ENCODE measurements around the gene FAM200B. TPM values are rescaled to one million over a fixed set of nuclear protein-coding genes. Genes with fewer than 3 reads are reported as not detected.

The FAM200B gene
- total and polyA plus RNA-seq, 8 donors: 18.7 to 86.1 (median 37.8) TPM

DNA sequence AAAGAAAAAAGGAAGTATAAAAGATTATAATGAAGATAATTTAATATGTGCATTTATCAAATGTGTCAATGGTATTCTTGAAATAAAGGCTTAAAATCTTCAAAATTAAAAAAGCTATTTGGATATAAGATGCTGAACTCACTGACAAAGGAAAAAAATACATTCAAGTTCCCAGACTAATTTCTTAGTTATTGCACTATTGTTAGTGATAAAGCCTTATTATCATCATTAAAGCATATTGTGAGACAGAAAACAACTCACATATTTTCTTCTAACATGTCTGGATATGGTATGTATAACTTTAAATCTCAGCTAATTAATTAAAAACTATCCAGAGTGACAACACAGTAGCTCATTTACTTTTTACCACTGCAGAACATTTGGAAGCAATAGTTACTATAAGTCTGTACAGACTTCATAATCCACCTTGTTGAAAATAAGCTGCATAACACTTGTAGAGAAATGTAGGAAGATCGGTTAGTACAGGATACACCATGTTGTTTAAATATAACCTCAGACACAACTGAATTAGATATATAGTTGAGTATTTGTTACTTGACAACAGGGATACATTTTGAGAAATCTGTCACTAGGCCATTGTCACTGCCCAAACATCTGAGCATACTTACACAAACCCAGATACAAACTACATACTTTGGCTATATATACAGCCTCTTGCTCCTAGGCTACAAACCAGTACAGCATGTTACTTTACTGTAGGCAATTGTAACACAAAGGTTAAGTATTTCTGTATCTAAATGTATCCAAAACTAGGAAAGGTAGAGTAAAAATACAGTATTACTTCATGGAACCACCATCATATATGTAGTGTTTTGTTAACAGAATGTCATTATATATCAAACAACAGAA is 12.8 kb upstream of the FAM200B start:
- Histone ChIP-seq H3K36me3 (no peaks in the 10 kb centered on the region), H3K4me1 (no peaks in the 10 kb centered on the region), H3K9me3 (no peaks in the 10 kb centered on the region), H3K4me3 (no peak overlapping the region), H3K27me3 (no peaks in the 10 kb centered on the region), H3K27ac (no peak overlapping the region)
- no peak for TF ChIP-seq POLR2A (IDR thresholded peaks at IDR 0.05)
- TF ChIP-seq POLR2AphosphoS5 (IDR thresholded peaks at IDR 0.05): no peak
- TF ChIP-seq, protein P1, sequence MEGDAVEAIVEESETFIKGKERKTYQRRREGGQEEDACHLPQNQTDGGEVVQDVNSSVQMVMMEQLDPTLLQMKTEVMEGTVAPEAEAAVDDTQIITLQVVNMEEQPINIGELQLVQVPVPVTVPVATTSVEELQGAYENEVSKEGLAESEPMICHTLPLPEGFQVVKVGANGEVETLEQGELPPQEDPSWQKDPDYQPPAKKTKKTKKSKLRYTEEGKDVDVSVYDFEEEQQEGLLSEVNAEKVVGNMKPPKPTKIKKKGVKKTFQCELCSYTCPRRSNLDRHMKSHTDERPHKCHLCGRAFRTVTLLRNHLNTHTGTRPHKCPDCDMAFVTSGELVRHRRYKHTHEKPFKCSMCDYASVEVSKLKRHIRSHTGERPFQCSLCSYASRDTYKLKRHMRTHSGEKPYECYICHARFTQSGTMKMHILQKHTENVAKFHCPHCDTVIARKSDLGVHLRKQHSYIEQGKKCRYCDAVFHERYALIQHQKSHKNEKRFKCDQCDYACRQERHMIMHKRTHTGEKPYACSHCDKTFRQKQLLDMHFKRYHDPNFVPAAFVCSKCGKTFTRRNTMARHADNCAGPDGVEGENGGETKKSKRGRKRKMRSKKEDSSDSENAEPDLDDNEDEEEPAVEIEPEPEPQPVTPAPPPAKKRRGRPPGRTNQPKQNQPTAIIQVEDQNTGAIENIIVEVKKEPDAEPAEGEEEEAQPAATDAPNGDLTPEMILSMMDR (IDR thresholded peaks at IDR 0.05): no peak
- TF ChIP-seq EP300 (IDR thresholded peaks at IDR 0.05): no peak
- WGBS, 5 donors: 81 to 86% (median 84%) methylated on average over 1 of the region's 1 CpG
- intact Hi-C loops (cut with DNase I; ENCODE audit: low total_unique reads): no loop called here
- DNase-seq: no peak

DNA sequence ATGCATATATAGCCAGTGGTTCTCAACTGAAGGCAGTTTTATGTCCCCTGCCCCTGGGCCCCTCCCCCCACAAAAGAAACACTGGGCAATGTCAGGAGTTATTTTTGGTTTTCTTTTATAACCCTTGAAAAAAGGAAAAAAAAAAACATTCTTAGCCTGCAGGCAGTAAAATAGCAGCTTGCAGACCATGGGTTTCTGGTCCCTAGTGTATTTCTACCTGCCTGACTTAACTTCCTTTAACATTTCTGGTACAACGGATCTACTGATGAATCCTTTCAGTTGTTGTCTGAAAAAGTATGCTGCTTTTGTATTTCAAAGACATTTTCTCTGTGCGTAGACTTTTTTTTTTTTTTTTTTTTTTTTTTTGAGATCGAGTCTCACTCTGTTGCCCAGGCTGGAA is 11.1 kb upstream of the FAM200B start:
- Histone ChIP-seq H3K36me3 (no peaks in the 10 kb centered on the region), H3K4me1 (no peaks in the 10 kb centered on the region), H3K9me3 (no peaks in the 10 kb centered on the region), H3K27ac (no peak overlapping the region), H3K27me3 (no peaks in the 10 kb centered on the region), H3K4me3 (no peak overlapping the region)
- no peak for TF ChIP-seq POLR2AphosphoS5 (IDR thresholded peaks at IDR 0.05)
- TF ChIP-seq EP300 (IDR thresholded peaks at IDR 0.05): no peak
- no peak for TF ChIP-seq POLR2A (IDR thresholded peaks at IDR 0.05)
- TF ChIP-seq, protein P1 (IDR thresholded peaks at IDR 0.05): no peak
- 89 to 95% (median 93%) methylated on average over 2 to 3 of the region's 3 CpGs for WGBS, 5 donors
- DNase-seq: no peak
- intact Hi-C loops (cut with DNase I; ENCODE audit: low total_unique reads): no loop called here

DNA sequence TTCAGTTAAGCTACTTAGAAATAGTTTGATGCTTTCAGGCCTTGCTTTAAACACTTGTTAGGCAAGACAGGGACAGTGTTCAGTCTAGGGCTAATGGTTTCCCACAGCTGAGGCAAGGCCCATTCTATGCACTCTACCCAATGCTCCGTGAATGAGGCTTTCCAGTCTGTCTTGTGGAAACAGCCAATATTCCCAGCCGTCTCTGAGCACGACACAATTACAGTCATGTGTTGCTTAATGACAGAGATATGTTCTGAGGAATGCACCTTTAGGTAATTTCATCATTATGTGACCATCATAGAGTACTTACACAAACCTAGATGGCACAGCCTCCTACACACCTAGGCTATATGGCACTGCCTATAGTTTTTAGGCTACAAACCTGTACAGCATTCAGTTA is 9.5 kb upstream of the FAM200B start:
- Histone ChIP-seq H3K36me3 (no peaks in the 10 kb centered on the region), H3K9me3 (no peaks in the 10 kb centered on the region), H3K4me1 (peaks cover 0 to 3% (median 0%) of the 10 kb centered on the region in 4 donors), H3K27me3 (no peaks in the 10 kb centered on the region), H3K27ac (no peak overlapping the region), H3K4me3 (no peak overlapping the region)
- no peak for DNase-seq
- 96 to 100% (median 98%) methylated on average over 3 of the region's 3 CpGs for WGBS, 5 donors
- TF ChIP-seq POLR2AphosphoS5 (IDR thresholded peaks at IDR 0.05) (no peak), EP300 (IDR thresholded peaks at IDR 0.05) (no peak), POLR2A (IDR thresholded peaks at IDR 0.05) (no peak)
- TF ChIP-seq, protein P1 (IDR thresholded peaks at IDR 0.05): no peak
- intact Hi-C loops (cut with DNase I; ENCODE audit: low total_unique reads): no loop called here

DNA sequence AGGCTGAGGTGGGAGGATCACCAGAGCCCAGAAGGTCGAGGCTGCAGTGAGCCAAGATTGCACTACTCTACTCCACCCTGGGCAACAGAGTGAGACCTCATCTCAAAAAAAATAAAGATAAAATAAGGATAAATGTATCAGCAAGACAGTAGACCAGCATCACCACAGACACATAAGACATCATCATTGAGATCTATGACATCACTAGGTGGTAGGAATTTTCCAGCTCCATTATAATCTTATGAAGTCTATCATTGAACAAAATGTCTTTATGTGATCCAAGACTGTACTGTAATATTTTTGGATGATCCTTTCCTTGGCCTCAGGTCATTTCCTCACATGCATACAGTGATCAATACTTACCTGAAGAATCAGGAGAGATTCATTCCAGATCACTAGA is 8.3 kb upstream of the FAM200B start:
- no peak overlapping the region for H3K4me3 ChIP-seq
- 96 to 100% (median 100%) methylated on average over 1 of the region's 1 CpG for WGBS, 5 donors
- no peaks in the 10 kb centered on the region for H3K27me3 ChIP-seq
- no peak for DNase-seq
- intact Hi-C loops (cut with DNase I; ENCODE audit: low total_unique reads): no loop called here
- TF ChIP-seq POLR2A (IDR thresholded peaks at IDR 0.05): no peak
- no peak for TF ChIP-seq POLR2AphosphoS5 (IDR thresholded peaks at IDR 0.05)
- H3K9me3 ChIP-seq: no peaks in the 10 kb centered on the region
- H3K27ac ChIP-seq: no peak overlapping the region
- H3K36me3 ChIP-seq: no peaks in the 10 kb centered on the region
- H3K4me1 ChIP-seq: peaks cover 0 to 15% (median 0%) of the 10 kb centered on the region in 4 donors

DNA sequence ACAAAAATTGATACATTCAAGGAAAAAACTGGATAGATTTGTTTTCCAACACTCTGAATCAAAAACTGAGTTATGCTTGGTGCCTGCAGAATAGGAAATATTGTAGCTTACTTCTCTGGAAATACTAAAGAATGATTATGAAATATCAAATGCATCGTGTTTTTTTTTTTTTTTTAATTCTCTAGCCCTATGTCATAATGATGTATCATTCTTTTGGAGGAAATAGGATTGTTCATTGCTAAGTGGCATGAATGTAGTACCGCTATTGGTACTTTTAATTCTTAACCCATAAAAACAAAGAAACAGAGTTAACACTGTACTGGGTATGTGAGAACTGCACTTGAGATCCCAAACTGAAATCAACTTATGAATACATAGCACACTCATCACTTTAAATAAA is 7.6 kb upstream of the FAM200B start:
- no peaks in the 10 kb centered on the region for H3K27me3 ChIP-seq
- TF ChIP-seq, protein P1 (IDR thresholded peaks at IDR 0.05): no peak
- no peak for TF ChIP-seq POLR2AphosphoS5 (IDR thresholded peaks at IDR 0.05)
- TF ChIP-seq EP300 (IDR thresholded peaks at IDR 0.05): no peak
- TF ChIP-seq POLR2A (IDR thresholded peaks at IDR 0.05): no peak
- no peaks in the 10 kb centered on the region for H3K36me3 ChIP-seq
- intact Hi-C loops (cut with DNase I; ENCODE audit: low total_unique reads): no loop called here
- no peak for DNase-seq
- 78 to 96% (median 90%) methylated on average over 2 of the region's 2 CpGs for WGBS, 5 donors
- H3K4me3 ChIP-seq: no peak overlapping the region
- H3K4me1 ChIP-seq: peaks cover 0 to 15% (median 0%) of the 10 kb centered on the region in 4 donors
- H3K27ac ChIP-seq: no peak overlapping the region
- no peaks in the 10 kb centered on the region for H3K9me3 ChIP-seq
